Erythroblast (primary cell): ENCODE data around the gene DAB2IP.

ENCODE experiments used
- DNase-seq, 2 experiments: peaks; one replicate each; lab custom pipeline; 2025; lab: John Stamatoyannopoulos, UW
- GATA1 ChIP-seq: IDR thresholded peaks from 2 replicates; pipeline ENCODE4 v1.6.1; 2011; ENCODE audit warnings: low read depth, mild to moderate bottlenecking, control low read depth, low read length, moderate library complexity
- POLR2A ChIP-seq: IDR thresholded peaks from 2 replicates; pipeline ENCODE4 v1.6.1; 2011; ENCODE audit warnings: mild to moderate bottlenecking, low read length

The DAB2IP gene

GRCh38 chr9:121822093-121823085 lies 171.0 kb downstream of the DAB2IP start:
- DNase-seq, result no peak
- no peak for TF ChIP-seq POLR2A
- TF ChIP-seq GATA1, result no peak

DNA sequence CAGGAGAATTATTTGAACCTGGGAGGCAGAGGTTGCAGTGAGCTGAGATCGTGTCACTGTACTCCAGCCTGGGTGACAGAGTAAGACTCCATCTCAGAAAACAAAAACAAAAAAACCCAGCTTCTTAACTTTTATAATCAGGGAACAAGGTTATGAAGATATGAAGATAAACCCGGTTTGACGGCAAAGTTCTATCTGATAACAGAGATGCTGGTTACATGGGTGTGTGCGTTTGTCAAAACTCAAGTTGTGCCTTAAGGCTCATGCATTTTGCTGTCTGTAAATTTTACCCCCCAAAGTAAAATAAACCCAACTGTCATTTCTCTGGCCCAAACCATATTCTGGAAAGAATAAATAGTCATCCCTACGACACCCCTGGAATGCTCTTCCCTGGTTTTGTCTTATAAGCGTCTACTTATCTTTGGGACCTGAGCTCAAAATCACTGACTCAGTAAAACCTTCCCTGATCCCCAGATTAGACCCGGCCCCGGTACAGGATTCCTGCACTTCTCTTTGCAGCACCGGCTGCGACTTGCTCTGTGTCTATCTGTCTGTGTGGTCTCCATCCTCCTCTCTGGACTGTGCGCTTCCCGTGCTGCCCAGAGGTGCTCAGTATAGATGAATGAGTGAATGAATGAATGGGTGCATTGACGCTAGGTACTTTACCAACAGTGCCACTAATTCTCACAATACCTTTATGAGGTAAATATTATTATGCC lies 172.2 kb downstream of the DAB2IP start:
- no peak for DNase-seq
- TF ChIP-seq GATA1, result no peak
- TF ChIP-seq POLR2A, result no peak

GRCh38 chr9:121824651-121825030 lies 173.2 kb downstream of the DAB2IP start:
- no peak for TF ChIP-seq GATA1
- TF ChIP-seq POLR2A, result no peak

GRCh38 chr9:121825031-121825691 lies 173.7 kb downstream of the DAB2IP start:
- TF ChIP-seq POLR2A (no peak), GATA1 (no peak)
- peak; percentile 78 to 94 for DNase-seq

More at GRCh38 chr9:121824651-121825030, 173.2 kb downstream of the DAB2IP start:
- peak in 1 of 2 experiments; percentile 77 for DNase-seq

DNA sequence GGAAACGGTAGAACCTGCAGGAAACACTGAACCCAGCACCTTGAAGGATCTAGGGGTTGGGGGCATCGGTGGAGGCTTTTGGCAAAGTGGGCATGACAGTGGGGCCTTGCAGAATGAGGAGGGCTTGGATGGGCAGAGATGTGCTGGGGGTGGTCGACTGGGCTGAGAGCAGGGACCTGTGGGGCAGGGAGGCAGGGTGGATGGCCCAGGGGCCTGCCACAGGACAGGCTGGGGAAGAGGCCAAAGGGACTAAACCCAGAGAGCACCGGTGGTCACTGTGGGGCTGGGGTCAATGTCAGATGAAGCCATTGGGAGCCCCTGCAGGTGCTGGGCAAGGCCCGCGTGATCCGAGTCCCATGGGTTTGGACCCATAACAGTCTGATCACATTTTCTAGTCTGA lies 175.3 kb downstream of the DAB2IP start:
- no peak for DNase-seq
- no peak for TF ChIP-seq POLR2A
- TF ChIP-seq GATA1, result no peak

DNA sequence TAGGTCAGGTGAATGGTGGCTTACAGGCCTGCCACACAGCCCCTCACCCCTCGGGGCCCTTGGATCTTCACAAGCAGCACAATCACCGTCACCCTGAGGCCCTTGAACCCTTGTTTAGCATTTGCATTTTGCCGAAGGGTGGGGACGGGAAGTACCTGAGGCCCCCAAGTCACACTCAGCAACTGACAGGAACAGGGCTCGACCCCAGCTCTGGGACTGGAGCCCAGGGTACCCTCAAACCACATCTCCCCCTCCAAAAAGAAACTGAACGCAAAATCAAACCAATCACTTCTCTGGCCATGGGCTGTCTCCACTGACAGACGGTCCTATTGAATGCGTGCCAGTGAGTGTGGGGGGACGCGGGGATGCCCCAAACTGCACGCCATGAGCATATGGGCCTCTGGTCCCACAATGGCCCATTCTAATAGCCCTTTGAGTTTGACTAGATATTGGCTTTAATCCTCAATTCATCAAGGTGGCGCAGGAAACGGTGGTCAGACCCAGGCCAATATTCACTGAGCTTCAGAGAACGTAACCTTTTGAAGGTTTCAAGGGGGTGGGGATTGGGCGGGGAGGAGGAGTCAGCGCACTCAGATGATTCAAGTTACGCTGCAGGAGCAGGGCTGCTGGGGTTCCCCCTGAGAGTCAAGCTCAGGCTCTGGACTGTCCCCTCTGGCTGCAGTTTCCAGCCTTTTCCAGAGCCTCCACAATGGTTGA lies 176.0 kb downstream of the DAB2IP start:
- TF ChIP-seq POLR2A, result no peak
- TF ChIP-seq GATA1, result no peak
- DNase-seq, result no peak

GRCh38 chr9:121830441-121831140 lies 179.2 kb downstream of the DAB2IP start:
- TF ChIP-seq POLR2A (no peak), GATA1 (no peak)
- DNase-seq, result no peak

- no peak for DNase-seq
- TF ChIP-seq GATA1, result no peak
- TF ChIP-seq POLR2A, result no peak
Observed at GRCh38 chr9:121831869-121832268, 180.4 kb downstream of the DAB2IP start.

- DNase-seq, result no peak
- no peak for TF ChIP-seq POLR2A
- TF ChIP-seq GATA1, result no peak
Observed at GRCh38 chr9:121833061-121833460, 181.6 kb downstream of the DAB2IP start.
